GM21786 (cell line): ENCODE data around the gene EFNA5.
"Not testable (repeated sequence)": the region's sequence is repeated elsewhere in the genome, so short reads cannot be mapped to it uniquely, and the experiment has no call there.

ENCODE experiments used
- ATAC-seq: cut with Tn5 transposase; IDR thresholded peaks from one replicate; pipeline ENCODE4 v1.9.1; 2021; ENCODE audit not compliant: unreplicated experiment

EFNA5 gene

GRCh38 chr5:107377277-107377609, 293.5 kb downstream of the EFNA5 start:
- no peak for ATAC-seq

GRCh38 chr5:107376546-107377276, 294.0 kb downstream of the EFNA5 start:
- ATAC-seq, result no peak

GRCh38 chr5:107373549-107374263, 297.0 kb downstream of the EFNA5 start:
- peak; percentile 83 for ATAC-seq

DNA sequence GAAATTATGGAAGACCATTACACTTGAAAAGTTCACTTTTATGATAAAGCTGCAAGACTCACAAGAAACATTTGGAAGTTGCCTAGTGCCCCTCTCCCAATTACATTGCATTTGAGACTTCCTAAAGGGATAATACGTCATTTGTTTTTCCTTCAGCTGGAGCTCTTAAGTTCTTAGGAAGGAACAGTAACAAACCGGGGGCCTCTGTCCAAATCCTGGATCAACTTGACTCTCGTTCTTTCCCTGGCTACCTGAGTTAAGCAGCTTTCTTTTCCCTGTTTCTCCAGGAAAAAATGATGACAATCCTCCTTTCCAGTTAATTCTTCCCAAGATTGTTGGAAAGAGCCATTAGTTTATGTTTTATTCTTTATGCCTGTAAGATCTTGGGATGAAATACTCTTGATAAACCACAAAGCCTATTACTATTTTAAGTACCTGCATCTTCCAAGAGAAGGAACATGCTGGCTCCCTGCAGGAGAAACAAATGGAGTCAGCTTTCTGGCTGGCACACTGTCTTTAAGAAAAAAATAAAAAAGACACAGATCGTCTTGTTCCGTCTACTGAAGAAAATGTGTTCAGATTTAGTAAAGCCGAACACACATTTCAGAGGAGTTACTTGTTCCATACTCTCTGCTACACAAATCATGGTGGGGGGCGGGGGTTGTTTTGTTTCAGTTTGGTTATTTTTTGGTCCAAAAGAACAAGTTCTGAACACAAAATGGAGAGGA, 297.9 kb downstream of the EFNA5 start:
- no peak for ATAC-seq

- ATAC-seq, result no peak
These were observed 300.3 kb downstream of the EFNA5 start for GRCh38 chr5:107370396-107370968.

GRCh38 chr5:107369622-107370021, 301.1 kb downstream of the EFNA5 start:
- ATAC-seq, result no peak

DNA sequence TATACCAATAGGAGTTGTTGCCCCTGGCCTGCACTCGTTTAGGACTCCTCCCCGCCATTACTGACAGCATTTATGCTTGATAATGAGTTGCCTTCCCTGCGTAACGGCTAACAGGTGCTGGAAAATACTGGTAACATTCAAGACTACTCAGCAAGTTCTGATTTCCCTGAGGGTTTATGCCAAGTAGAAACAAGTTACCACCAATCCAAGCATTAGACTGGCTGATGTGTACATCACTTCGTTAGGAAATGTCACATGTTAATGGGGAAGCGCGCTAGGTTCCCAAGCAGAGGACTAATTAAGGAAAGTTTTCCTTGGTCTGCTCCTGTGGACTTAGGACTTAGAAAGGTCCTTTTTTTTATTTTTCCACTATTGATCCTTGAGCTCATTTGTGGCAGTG, 302.1 kb downstream of the EFNA5 start:
- no peak for ATAC-seq

- ATAC-seq, result no peak
These were observed 302.8 kb downstream of the EFNA5 start for GRCh38 chr5:107367939-107368338.

DNA sequence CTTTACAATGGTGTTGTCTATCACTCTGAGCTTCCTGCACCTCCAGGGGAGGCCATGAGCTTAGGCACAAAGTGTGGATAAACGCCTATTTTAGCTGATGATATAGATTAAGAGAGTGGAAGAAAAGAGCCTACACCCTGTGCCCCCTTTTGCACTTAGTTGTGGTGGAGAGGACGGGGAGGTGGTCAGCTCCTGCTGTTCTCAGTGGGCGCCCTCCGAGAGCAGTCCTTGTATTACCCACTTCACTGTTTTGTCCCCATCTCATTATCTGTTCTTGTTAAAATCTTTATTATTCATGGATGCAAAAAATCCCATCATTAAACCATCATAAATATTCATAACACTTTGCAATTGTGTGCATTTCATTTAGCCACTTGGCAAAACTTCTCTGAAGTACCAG, 303.3 kb downstream of the EFNA5 start:
- no peak for ATAC-seq

DNA sequence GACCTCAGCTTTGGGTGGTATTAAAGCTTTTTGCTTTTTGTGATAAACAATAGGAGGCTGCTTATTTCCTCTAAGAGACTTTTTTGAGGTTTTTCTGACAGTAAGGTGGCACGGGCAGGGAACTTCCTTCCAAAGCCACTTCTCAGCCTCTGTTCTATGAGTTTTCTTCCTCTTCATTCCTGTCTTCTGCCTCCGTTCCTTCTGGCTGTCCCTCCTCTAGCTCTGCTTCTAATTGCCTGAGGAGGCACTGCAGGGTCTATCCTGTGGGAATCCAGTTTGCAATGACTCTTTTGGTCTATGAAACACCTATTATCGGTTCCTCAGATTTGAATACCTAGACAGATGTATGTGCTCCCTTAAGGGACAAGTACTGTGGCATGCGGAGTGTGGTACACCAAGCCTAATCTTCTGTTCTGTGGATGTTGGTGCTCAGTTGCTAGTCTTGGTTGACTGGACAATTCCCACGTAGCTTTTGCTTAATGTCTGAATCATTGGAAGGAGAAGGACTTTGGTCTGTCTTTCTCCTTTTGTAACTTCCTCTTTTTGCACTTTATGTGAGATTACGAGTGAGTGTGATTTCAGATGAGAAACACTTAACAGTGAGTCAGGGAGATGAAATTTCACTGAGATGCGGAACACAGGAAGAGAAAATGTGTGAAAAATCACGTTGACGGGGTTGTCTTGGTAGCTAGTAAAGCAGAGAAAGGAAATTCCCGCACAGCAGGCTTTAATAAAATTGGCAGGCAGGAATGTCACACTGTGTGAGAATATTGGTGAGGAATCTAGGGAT, 305.2 kb downstream of the EFNA5 start:
- ATAC-seq, result peak; percentile 69

GRCh38 chr5:107364443-107365319, 306.1 kb downstream of the EFNA5 start:
- no peak for ATAC-seq

DNA sequence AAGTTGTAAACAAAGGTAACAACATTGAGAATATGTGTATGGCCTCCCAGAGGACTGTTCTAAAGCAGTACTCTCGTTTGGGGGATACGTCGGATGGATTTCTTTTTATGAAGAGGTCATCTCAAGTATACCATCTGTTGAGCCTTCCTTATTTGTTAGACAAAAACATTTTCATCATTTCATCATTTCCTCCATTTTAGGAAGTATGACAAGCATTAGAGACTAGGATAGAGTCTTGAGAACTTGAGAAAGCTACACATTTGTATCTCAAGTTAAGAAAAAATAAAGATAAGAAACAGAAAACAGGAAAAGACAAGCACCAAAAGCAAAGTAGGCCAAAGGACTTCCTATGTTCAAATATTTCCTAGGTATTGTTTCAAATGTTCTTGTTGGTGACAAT, 307.0 kb downstream of the EFNA5 start:
- no peak for ATAC-seq

- ATAC-seq, result no peak
These were observed 308.8 kb downstream of the EFNA5 start for GRCh38 chr5:107361945-107362344.

GRCh38 chr5:107359916-107360234, 310.9 kb downstream of the EFNA5 start:
- ATAC-seq, result no peak

- ATAC-seq, result no peak
These were observed 311.5 kb downstream of the EFNA5 start for GRCh38 chr5:107359033-107359915.

GRCh38 chr5:107356891-107357290, 313.8 kb downstream of the EFNA5 start:
- ATAC-seq, result no peak

DNA sequence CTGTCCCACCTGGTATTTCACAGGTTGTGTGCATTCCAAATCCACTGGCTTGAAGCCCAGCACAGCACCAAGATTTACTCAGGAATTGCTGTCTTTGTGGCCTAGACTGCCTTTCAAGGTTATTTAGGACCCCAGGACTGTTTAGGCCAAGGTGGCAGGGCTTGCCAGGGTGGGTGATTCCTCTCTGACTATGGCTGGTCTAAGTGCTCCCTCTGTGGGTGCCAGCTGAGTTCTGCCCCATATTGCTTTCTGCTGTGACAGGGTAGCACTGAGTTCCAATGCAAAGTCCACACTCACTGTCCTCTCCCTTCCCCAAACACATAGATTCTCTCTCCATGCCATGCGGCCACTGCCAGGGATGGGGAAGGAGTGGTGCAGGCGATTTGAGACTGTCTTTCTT, 318.2 kb downstream of the EFNA5 start:
- ATAC-seq, result no peak

DNA sequence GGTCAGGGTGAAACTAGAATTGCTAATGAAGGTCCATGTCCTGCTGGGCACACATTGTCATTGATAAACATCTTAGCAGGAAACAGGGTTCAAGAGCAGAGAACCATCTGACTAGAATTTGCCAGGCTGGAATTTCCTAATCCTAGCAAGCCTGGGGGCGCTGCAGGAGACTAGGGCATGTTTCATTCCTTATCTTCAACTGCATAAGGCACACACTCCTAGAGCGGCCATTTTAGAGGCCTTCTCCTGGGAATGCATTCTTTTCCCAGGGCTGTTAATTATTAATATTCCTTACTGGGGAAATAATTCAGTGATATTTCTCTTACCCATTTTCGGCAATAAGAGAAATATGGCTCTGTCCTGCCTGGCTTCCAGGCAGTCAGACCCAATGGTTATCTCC, 324.2 kb downstream of the EFNA5 start:
- ATAC-seq, result not testable (repeated sequence)

DNA sequence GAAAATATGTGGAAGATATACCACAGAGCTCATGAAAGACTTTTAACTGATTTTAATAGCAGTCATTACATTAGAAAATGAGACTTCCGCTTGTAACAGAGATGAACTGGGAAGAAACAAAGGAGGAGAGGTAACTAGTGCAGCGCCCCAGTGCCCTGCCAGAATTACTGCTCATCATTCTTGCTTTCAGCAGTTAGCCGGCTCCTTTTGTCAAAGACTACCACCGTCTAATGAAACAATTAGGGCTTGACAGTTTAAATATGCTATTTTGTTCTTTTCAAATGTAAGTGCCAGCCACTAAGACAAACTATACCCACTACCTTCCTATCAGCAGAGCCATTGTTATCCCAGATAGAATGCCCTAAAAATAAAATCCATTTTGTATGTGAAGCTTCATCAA, 328.4 kb downstream of the EFNA5 start:
- ATAC-seq, result no peak
